HG02840 (cell line): Measurements from ENCODE around the gene TBL3.

Experiments used
- ATAC-seq: cut with Tn5 transposase; IDR thresholded peaks from one replicate; pipeline ENCODE4 v1.9.1; 2021; ENCODE audit warnings: mild to moderate bottlenecking, moderate library complexity, moderate number of reproducible peaks; ENCODE audit not compliant: unreplicated experiment, low FRiP score

Gene TBL3

GRCh38 chr16:1980770-1981087, 8.9 kb downstream of the TBL3 start:
- ATAC-seq = no peak

- no peak for ATAC-seq
Measured at GRCh38 chr16:1981398-1981836, 9.6 kb downstream of the TBL3 start, which contains the start of gene NOXO1. NOXO1 (minus strand) TSS chr16:1981469; CDS start chr16:1981179, 290 bp downstream.

- no peak for ATAC-seq
Measured at GRCh38 chr16:1982013-1982433, 10.2 kb downstream of the TBL3 start.

GRCh38 chr16:1982991-1983543, 11.2 kb downstream of the TBL3 start:
- no peak for ATAC-seq

- ATAC-seq = peak; percentile 78
Measured at GRCh38 chr16:1983544-1984346, 11.9 kb downstream of the TBL3 start, which contains the start of gene GFER. GFER (plus strand) TSS chr16:1984193; CDS start chr16:1984219, 26 bp downstream.

- ATAC-seq = no peak
Measured at GRCh38 chr16:1984347-1985225, 12.7 kb downstream of the TBL3 start.

GRCh38 chr16:1985466-1986150, 13.8 kb downstream of the TBL3 start:
- no peak for ATAC-seq

- ATAC-seq = no peak
Measured at GRCh38 chr16:1987198-1987597, 15.3 kb downstream of the TBL3 start.

- no peak for ATAC-seq
Measured at GRCh38 chr16:1989209-1990100, 17.6 kb downstream of the TBL3 start, which contains the start of gene SYNGR3. SYNGR3 (plus strand) TSS chr16:1989970; CDS start chr16:1990103, 133 bp downstream.

- ATAC-seq = no peak
Measured at GRCh38 chr16:1990101-1990350, 18.2 kb downstream of the TBL3 start.

- peak; percentile 1 for ATAC-seq
Measured at GRCh38 chr16:1990351-1991134, 18.7 kb downstream of the TBL3 start.

- peak; percentile 34 for ATAC-seq
Measured at GRCh38 chr16:1991135-1991551, 19.3 kb downstream of the TBL3 start.

- peak; percentile 36 for ATAC-seq
Measured at GRCh38 chr16:1991588-1991947, 19.7 kb downstream of the TBL3 start.

- peak; percentile 50 for ATAC-seq
Measured at GRCh38 chr16:1991948-1992703, 20.3 kb downstream of the TBL3 start.

GRCh38 chr16:1992704-1993317, 21.0 kb downstream of the TBL3 start:
- ATAC-seq = no peak

- ATAC-seq = no peak
Measured at GRCh38 chr16:1993731-1994131, 21.9 kb downstream of the TBL3 start.

GRCh38 chr16:1997494-1998359, 25.9 kb downstream of the TBL3 start:
- no peak for ATAC-seq
